Adrenal gland (tissue), 12 donors: ENCODE results near the gene HOXD8. TPM values are rescaled to one million over a fixed set of nuclear protein-coding genes. Genes with fewer than 3 reads are reported as not detected.

Source experiments
- DNase-seq, 7 donors: peaks; one replicate each; pipeline ENCODE4 v3.0.0-alpha.2; 2019 to 2020
- H3K27ac ChIP-seq, 5 donors: fragments of 200-600 bp; sonication (generic) in 4 of 5; 1 replicate in 3 of 5; 2 replicates in 2 of 5; pipeline versions ENCODE4 v1.5.1 to v1.8.0; 2016 to 2020; ENCODE audit warnings: mild to moderate bottlenecking in 1 of 5
- H3K27me3 ChIP-seq: fragments of 200-600 bp; 2 replicates; pipeline ENCODE4 v1.8.0; 2021
- H3K36me3 ChIP-seq, 2 donors: fragments of 200-600 bp; replicated peaks in 1 of 2; 1 replicate in 1 of 2; 2 replicates in 1 of 2; pipeline versions ENCODE4 v1.5.1 to v1.8.0; 2018 to 2022
- H3K4me1 ChIP-seq, 2 donors: fragments of 200-600 bp; replicated peaks in 1 of 2; 1 replicate in 1 of 2; 2 replicates in 1 of 2; pipeline versions ENCODE4 v1.5.1 to v1.8.0; 2018 to 2021
- H3K4me3 ChIP-seq, 4 donors: fragments of 200-600 bp; sonication (generic) in 3 of 4; one replicate each; pipeline ENCODE4 v1.5.1; 2016 to 2018
- H3K9me3 ChIP-seq, 3 donors: fragments of 200-600 bp; sonication (generic) in 1 of 3; replicated peaks in 1 of 3; 1 replicate in 2 of 3; 2 replicates in 1 of 3; pipeline versions ENCODE4 v1.5.1 to v1.8.0; 2016 to 2021
- POLR2A ChIP-seq, 2 donors: fragments of 450-650 bp; IDR thresholded peaks; one replicate each; pipeline ENCODE4 v1.6.1; 2017; ENCODE audit warnings: antibody characterized with exemption in 2 of 2, mild to moderate bottlenecking in 2 of 2, moderate library complexity in 1 of 2
- WGBS, 4 donors: extraction: QIAGEN DNeasy Blood & Tissue Kit in 2 of 4; methylation state at CpG; one replicate each; pipeline versions ENCODE4 v1.1.5 to v1.1.7; 2013 to 2017; 5-methylcytosine and 5-hydroxymethylcytosine counted together
- intact Hi-C, 2 donors: fragments of 100-400 bp; cut with DNase I; formaldehyde crosslinking; loops; one replicate each; pipeline versions ENCODE4 v1.14.1 to v1.15.0; 2022 to 2023
- polyA plus RNA-seq, 3 donors: library from polyadenylated mRNA; stranded (reverse); fragments of 200-250 nt in 2 of 3; fragments of 350-450 nt in 1 of 3; fragmentation: Illumina TruSeq in 1 of 3; extraction: RNeasy Lipid Tissue Mini Kit (QIAGEN cat#74804) in 1 of 3; gene quantifications; one replicate each; pipeline ENCODE4 v1.2.3, GENCODE V29; 2013 to 2014
- total RNA-seq, 9 donors: library from RNA; depleted of rRNA in 4 of 9; stranded (reverse); fragments of >200 nt in 4 of 9; fragments of 120-200 nt in 1 of 9; fragmentation: NEBNext Ultra II Directional in 1 of 9; extraction: Animal tissue kit (Norgen Biotek cat#: 25700) in 1 of 9; gene quantifications; one replicate each; pipeline versions ENCODE4 v1.1.0 to v1.2.4, GENCODE V29; 2013 to 2023
- TF ChIP-seq, protein P1 (sequence below), 6 experiments: fragments of 450-650 bp in 4 of 6; fragments of 200-600 bp in 2 of 6; sonication (generic) in 1 of 6; IDR thresholded peaks; 1 replicate in 5 of 6; 2 replicates in 1 of 6; pipeline versions ENCODE4 v1.5.1 to v1.8.0; 2016 to 2021; ENCODE audit warnings: antibody characterized with exemption in 6 of 6, mild to moderate bottlenecking in 2 of 6, moderate library complexity in 1 of 6
- donor health status: healthy with polysubstance abuse.
- donor health status: Bipolar disorder and iron deficiency.
- donor health status: DM: yes; HTN: yes; CAD: no.
- donor health status: DM: no; HTN: no; CAD: no.
- donor health status: DM: no; HTN: no; CAD: no.
- donor health status: DM: yes; HTN: yes; CAD: no.

HOXD8 gene
- total and polyA plus RNA-seq, 12 donors = 11.3 to 46.2 (median 33.3) TPM

GRCh38 chr2:176121190-176122051 lies 8.1 kb upstream of the HOXD8 start:
- Histone ChIP-seq H3K27me3 (peaks cover 49% of the 10 kb centered on the region), H3K4me1 (peaks cover 0 to 10% of the 10 kb centered on the region in 2 donors), H3K4me3 (peak overlapping the region in 2 of 4 donors; percentile 31 to 67), H3K9me3 (no peaks in the 10 kb centered on the region), H3K27ac (peak overlapping the region in 2 of 5 donors; percentile 82 to 88), H3K36me3 (no peaks in the 10 kb centered on the region)
- WGBS, 4 donors = 27 to 55% (median 31%) methylated on average over 18 to 53 of the region's 53 CpGs
- intact Hi-C loops = loop anchor here in 1 of 2 donors (5.0 to 10.0 kb wide), 2 partner anchors 516 to 693 kb away; no protein-coding TSS in a partner anchor
- no peak for TF ChIP-seq POLR2A (IDR thresholded peaks at IDR 0.05)
- TF ChIP-seq, protein P1, sequence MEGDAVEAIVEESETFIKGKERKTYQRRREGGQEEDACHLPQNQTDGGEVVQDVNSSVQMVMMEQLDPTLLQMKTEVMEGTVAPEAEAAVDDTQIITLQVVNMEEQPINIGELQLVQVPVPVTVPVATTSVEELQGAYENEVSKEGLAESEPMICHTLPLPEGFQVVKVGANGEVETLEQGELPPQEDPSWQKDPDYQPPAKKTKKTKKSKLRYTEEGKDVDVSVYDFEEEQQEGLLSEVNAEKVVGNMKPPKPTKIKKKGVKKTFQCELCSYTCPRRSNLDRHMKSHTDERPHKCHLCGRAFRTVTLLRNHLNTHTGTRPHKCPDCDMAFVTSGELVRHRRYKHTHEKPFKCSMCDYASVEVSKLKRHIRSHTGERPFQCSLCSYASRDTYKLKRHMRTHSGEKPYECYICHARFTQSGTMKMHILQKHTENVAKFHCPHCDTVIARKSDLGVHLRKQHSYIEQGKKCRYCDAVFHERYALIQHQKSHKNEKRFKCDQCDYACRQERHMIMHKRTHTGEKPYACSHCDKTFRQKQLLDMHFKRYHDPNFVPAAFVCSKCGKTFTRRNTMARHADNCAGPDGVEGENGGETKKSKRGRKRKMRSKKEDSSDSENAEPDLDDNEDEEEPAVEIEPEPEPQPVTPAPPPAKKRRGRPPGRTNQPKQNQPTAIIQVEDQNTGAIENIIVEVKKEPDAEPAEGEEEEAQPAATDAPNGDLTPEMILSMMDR (IDR thresholded peaks at IDR 0.05) = no peak
- no peak for DNase-seq

DNA sequence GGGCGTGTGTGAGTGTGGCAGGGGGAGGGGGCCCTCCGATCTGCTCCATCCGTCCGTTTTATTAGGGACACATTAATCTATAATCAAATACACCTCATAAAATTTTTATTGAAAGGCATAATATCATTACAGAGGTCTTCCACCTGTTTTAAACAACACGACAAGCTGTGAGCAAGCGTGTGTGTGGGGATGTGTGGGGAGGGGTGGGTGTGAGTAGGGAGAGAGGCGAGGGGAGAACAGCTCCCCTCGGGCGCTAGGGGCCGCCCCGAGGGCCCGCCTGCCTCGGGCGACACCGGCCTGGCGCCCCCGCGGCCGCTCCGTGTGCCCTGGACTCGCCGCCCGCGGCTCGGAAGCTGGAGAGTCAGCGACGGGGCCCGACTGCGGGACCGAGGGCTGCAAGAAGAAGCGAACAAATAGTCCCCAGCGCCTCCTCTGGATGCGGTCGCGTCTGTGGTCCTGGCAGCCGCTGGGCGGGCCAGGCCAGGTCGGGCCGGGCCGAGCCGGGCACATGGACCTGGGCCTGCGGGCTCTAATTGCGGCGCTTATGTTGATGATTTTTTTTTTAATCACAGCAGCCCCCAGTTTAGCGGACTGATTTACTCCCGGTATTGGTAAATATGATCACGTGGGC lies 7.3 kb upstream of the HOXD8 start:
- Histone ChIP-seq H3K27ac (peak overlapping the region in 4 of 5 donors; percentile 58 to 88 (median 79)), H3K27me3 (peaks cover 42% of the 10 kb centered on the region)
- intact Hi-C loops = loop anchor here in 1 of 2 donors (5.0 to 10.0 kb wide), 2 partner anchors 515 to 693 kb away; no protein-coding TSS in a partner anchor

GRCh38 chr2:176122683-176123410 lies 6.7 kb upstream of the HOXD8 start, which contains the start of gene HOXD9:
HOXD9 (plus strand) TSS chr2:176122719; CDS start chr2:176122769, 50 bp downstream.
- Histone ChIP-seq H3K27me3 (peaks cover 35% of the 10 kb centered on the region), H3K4me3 (peak within 1 kb of the TSS; percentile 31 to 67 (median 52)), H3K4me1 (peaks cover 0 to 17% of the 10 kb centered on the region in 2 donors), H3K27ac (peak within 1 kb of the TSS in 4 of 5 donors; percentile 58 to 88 (median 79)), H3K9me3 (no peaks in the 10 kb centered on the region), H3K36me3 (no peaks in the 10 kb centered on the region)
- WGBS, 4 donors = 0 to 1% (median 1%) methylated on average over 7 to 84 of the region's 84 CpGs
- intact Hi-C loops = loop anchor here in 1 of 2 donors (5.0 to 10.0 kb wide), 2 partner anchors 514 to 692 kb away; no protein-coding TSS in a partner anchor
- TF ChIP-seq, protein P1 (IDR thresholded peaks at IDR 0.05) = peak in 1 of 6 experiments; percentile 3
- TF ChIP-seq POLR2A (IDR thresholded peaks at IDR 0.05) = peak; percentile 23 to 69
- DNase-seq = peak; percentile 81 to 90 (median 83)

More for the DNA sequence above, 7.3 kb upstream of the HOXD8 start:
- no peaks in the 10 kb centered on the region for H3K36me3 ChIP-seq
- peaks cover 0 to 14% of the 10 kb centered on the region in 2 donors for H3K4me1 ChIP-seq
- WGBS, 4 donors = 1 to 4% (median 2%) methylated on average over 30 to 47 of the region's 47 CpGs
- no peaks in the 10 kb centered on the region for H3K9me3 ChIP-seq
- no peak for TF ChIP-seq POLR2A (IDR thresholded peaks at IDR 0.05)
- TF ChIP-seq, protein P1 (IDR thresholded peaks at IDR 0.05) = no peak
- DNase-seq = no peak
- H3K4me3 ChIP-seq = peak overlapping the region in 2 of 4 donors; percentile 31 to 67
